NB4 (cell line): ENCODE measurements around the gene FAM200A.

Experiments
- CTCF ChIP-seq: IDR thresholded peaks from one replicate; pipeline ENCODE4 v1.5.1; 2012; ENCODE audit warnings: low read depth, low read length
- MAX ChIP-seq: IDR thresholded peaks from 2 replicates; pipeline ENCODE4 v1.6.1; 2011; ENCODE audit warnings: low read depth, low read length

GRCh38 chr7:99500637-99501009 is 51.3 kb downstream of the FAM200A start:
- no peak for TF ChIP-seq CTCF
- no peak for TF ChIP-seq MAX
